HG02798 (cell line): Measurements from ENCODE around the gene GLRB.
A peak's percentile ranks its signal among the peaks of the same experiment; 100 is the strongest.
"Not testable (repeated sequence)": the region's sequence is repeated elsewhere in the genome, so short reads cannot be mapped to it uniquely, and the experiment has no call there.

ENCODE experiments used
- ATAC-seq: cut with Tn5 transposase; IDR thresholded peaks from one replicate; pipeline ENCODE4 v1.9.1; 2021; ENCODE audit warnings: mild to moderate bottlenecking; ENCODE audit not compliant: unreplicated experiment, poor library complexity

Gene GLRB

GRCh38 chr4:157075811-157076577 is at the start of gene GLRB:
TSS of gene GLRB (plus strand) at chr4:157076150. CDS start at chr4:157078025, 1,875 bp downstream.
- no peak for ATAC-seq

DNA sequence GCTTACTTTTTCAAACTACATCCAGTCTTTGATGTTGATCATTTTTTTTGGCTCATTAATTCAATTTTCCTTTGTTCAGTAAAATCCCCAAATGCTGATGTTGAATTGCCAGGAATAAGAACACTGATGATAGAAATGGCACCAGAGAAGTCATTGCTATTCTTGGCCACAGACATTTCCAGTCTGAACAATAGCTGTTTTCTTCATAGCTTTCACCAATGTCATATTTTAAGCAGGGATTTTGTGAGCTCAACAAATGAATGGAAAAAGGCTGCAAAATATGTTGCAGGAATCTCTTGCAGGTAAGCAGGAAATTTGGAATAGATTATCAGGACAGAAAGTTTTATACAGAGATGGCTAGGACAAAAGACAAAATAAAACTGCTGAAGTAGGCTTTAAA is 40.5 kb upstream of the GLRB start:
- no peak for ATAC-seq

DNA sequence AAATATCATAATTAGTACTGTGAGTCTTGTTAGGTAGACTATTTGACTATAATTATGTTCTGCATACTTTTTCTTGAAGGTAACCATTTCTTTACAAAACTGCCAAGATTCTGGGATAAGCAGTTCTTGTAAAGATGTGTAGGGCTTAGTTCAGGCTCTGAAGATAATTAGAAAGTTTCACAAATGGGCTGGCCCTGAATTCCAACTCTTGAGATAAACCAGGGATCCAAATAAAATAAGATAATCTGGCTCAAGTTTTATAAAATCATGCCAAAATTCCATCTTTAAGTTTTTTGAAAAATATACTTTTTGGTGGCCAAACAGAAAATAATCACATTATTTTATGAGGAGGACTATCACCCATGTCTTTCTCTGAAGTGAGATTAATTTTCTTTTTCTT is 35.5 kb upstream of the GLRB start:
- ATAC-seq = no peak

DNA sequence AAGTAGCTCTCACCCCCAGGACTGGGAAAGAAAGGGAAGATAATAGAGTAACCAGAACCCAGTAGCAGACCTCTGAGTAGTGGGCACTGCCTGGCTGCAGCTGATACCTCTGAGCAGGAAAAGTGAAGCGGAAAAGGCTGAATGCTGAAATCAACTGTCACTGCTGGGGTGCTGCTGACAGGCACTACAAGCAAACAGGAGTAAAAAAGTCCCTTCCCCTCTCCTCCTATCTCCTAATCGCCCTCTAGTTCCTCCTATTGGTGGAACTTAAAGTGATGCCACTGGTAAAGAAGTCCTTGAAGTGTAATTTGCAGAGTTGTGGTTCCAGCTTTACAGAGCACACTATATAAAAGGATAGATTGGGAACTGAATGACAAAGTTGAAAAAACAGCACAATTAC is 32.8 kb upstream of the GLRB start:
- no peak for ATAC-seq

DNA sequence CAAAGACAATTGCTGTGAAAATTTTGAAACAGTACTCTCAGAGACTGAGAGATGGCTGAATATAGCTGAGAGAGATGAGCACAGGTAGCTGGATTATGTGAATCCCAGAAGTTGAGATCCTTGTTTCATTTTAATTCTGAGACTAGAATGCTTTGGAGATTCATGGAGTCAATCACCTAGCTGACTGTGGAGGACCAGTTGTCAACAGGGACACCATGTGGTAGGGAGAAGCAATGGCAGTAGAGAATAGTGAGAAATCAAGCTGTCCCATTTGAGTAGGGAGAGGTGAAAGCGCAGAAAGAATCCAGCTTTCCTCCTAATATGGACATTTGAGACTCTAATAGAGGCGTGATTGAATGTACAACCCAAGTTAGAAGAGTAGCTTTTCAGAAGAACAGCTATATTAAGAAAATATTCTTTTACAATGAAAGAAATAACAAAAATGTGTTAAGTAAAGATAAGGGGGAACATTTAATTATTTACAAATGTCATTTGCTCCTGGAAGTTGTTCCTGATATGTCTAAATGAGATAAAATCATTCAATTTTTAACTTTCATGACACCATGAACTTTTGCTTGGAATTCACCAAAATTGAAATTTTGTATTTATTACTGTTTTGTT is 30.3 kb upstream of the GLRB start:
- ATAC-seq = peak; percentile 68

GRCh38 chr4:157048248-157048647 is 27.7 kb upstream of the GLRB start:
- no peak for ATAC-seq

DNA sequence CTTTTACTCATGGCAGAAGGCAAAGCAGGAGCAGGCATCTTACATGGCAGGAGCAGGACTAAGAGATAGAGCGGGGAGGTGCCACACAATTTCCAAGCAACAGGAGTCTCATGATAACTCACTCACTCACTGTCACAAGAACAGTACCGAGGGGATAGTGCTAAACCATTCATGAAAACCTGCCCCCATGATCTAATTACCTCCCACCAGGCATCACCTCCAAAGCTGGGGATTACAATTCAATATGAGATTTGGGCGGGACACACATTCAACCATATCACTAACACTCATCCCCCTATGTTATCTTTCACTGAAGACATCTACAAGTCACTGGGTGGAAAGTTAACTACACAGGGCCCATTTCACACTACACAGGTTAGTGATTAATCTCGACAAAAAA is 25.4 kb upstream of the GLRB start:
- ATAC-seq = no peak

DNA sequence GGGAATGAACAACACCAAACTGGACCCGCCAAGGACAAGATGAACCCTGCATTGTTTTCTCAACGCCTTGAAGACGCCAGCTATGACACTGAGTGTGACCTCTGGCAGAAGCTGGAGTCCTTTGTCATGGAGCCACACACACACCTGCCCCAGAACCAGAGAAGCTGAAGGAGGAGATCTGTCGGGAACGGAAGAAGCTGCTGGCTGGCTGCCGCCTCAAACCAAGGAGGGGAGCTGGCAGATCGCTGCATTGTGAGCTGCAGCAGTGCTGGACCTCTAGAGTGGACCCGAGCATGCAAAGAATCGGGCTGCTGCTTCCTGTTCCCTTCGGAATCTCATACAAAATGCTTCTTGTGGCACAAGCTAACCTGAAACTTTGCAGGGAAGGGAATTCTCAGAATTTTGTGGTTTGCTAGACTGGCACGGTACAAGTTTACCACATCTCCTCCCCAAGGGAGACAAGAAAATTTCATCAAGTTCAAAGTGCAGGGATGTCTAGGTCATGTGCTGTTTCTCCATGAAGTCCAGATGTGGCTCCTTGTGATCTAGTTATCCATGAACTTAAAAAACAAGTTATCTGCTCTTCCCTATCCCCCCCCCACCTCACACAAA is 23.4 kb upstream of the GLRB start:
- no peak for ATAC-seq

- ATAC-seq = no peak
These were observed 18.7 kb upstream of the GLRB start for GRCh38 chr4:157057218-157057617.

- ATAC-seq = not testable (repeated sequence)
These were observed 17.1 kb upstream of the GLRB start for GRCh38 chr4:157058899-157059298.

- ATAC-seq = no peak
These were observed 3.9 kb upstream of the GLRB start for GRCh38 chr4:157072002-157072401.

- no peak for ATAC-seq
These were observed 549 bp upstream of the GLRB start for GRCh38 chr4:157075401-157075800.

- ATAC-seq = no peak
These were observed 613 bp downstream of the GLRB start for GRCh38 chr4:157076578-157076947.

GRCh38 chr4:157079441-157079840 is 3.5 kb downstream of the GLRB start:
- no peak for ATAC-seq

DNA sequence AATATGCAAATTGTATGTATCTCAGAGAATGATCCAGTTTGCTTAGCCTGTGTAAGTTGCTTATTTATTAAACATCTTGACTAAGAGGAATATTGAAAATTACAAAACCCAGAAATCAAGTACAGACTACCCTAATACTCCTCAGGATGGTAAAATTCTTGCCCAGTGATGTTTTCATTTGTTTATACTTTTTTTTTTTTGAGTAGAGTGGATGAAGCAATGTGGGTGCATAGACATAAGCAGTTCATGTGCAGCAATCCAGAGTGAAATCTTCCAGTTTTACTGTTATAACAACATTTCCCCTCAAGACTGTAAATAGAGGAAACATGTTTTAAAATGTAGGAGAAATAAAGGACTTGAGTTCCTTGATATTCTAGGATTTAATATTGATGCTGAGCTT is 4.7 kb downstream of the GLRB start:
- no peak for ATAC-seq

DNA sequence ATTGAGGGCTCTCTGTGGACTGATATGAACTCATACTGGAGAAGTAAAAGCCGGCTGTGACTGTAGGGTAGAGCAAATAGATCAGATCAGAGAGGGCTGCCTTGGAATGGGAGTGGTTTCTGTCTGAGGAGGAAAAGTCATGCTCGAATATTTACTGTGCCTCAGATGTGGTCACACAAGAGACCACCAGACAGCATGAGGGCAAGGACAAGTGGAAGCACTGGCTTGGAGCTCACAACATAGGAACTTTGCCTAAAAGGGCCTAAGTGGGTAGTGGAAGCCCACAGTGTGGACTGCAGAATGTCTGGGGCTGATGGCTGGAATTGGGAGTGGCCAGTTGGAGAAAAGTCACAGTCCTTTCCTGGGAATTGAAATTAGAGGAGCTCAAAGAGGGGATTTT is 19.8 kb downstream of the GLRB start:
- no peak for ATAC-seq

DNA sequence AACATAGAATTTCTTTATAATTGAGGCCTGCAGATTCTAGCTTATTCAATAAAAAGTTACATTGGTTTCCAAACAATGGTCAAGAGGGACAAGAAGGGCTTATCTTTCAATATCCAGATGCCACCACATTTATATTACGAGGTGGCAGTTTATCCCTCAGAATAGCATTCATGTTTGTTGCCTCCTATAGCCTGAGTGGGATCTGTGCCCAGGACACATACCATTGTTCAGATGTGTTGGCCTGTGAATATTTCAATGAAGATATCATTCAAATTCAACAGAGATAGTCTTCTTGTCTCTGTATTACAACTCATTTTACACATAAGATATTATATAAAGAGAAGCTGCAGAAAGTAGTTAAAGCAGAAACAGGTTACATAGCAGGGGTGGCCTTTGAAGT is 20.5 kb downstream of the GLRB start:
- ATAC-seq = no peak

DNA sequence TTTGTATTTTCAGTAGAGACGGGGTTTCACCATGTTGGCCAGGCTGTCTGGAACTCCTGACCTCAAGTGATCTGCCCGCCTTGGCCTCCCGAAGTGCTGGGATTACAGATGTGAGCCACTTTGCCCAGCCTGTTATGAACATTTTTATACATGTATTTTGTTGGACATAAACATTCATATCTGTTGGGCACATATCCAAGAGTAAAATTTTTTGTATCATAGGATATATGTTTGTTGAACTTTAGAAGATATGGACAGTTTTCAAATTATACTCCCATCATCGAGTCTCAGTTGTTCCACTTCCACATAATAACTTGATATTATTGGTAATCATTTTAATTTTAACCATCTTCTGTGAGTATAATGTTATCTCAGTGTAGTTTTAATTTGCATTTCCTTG is 23.6 kb downstream of the GLRB start:
- no peak for ATAC-seq

- ATAC-seq = no peak
These were observed 28.6 kb downstream of the GLRB start for GRCh38 chr4:157104541-157104940.

DNA sequence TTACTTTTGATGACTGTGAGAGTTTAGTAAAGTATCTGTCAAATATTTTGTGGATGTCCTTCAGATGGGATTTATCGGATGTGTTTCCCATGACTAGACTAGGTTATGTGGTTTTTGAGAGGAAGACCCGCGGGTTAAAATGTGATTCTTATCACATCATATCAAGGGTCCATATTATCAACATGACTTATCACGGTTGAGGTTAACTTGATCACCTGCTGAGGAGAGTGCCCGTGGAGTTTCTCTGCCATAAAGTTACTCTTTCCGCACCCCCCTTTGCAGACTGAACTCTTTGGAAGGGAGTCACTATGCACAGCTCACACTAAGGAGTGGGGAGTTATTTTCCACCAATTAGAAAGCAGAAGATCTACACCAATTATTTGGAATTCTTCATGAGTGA is 38.7 kb downstream of the GLRB start:
- no peak for ATAC-seq

DNA sequence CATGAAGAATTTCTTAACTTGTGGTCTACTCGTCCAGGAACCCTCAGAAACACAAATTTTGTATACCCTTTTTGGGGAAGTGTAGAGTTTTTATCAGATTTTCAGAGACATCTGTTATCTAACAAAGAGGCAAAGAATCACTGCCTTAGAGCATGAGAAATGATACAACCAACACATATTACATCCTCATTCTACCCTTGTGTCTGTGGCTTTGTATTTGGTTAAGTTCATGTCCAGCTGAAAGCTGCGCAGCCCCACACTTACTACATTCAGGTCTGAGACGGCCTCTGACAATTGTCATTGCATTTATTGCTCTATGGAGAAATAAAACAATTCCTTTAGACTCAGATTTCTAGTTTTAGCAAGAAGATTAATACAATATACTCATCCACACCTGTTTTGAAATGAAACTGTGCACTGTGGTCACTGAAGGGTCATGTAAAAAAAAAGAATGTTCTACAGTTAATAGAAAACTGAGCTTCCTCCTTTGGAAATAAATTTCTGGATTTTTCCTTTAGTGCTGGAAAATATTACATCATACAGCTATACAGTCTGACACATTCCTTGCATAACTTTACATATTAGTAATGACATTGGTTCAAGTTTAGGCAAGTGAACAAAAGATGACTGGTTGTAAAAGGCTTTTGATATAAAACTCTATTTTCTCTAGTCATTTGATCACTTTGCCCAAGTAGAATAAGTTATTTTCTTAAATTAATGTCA is 39.8 kb downstream of the GLRB start:
- no peak for ATAC-seq
